HG02981 (cell line): Measurements from ENCODE around the gene TCEAL5.
"Not testable (repeated sequence)": the region's sequence is repeated elsewhere in the genome, so short reads cannot be mapped to it uniquely, and the experiment has no call there.

ENCODE experiments used
- ATAC-seq: cut with Tn5 transposase; IDR thresholded peaks from one replicate; pipeline ENCODE4 v1.9.1; 2021; ENCODE audit warnings: mild to moderate bottlenecking, moderate library complexity; ENCODE audit not compliant: unreplicated experiment

Gene TCEAL5

GRCh38 chrX:103234869-103235268, 41.7 kb downstream of the TCEAL5 start:
- ATAC-seq = no peak

- no peak for ATAC-seq
Measured at GRCh38 chrX:103233263-103233662, 43.3 kb downstream of the TCEAL5 start.

- ATAC-seq = not testable (repeated sequence)
Measured at GRCh38 chrX:103225918-103226317, 50.6 kb downstream of the TCEAL5 start.
